Measurements from ENCODE around the gene MRAS.

DNA sequence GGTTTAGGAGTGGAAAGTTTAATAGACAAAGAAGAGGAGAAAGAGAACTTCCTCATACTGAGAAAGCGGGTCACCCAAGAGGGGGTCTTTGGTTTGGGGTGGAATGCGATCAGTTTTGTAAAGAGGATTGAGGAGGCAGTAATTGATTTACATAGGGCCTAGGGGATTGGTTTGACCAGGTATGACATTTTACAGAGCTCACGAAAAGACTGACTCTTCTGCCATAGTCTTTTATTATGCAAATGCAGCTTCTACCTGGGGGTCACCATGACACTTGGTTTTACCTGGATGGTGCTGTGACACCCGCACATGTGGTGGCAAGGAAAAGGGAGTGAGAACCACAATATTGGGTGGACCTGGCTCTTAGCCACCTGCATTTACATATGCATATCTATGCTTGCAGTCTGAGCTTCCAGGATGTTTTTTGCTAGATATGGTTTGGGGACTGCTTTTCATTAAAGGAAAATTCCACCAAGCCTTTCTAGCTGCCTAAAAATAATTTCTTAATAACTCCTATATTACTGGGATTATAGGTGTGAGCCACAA is 11.9 kb upstream of the MRAS start:
- TF ChIP-seq ZNF879 (CRISPR knock-in tag; IDR thresholded peaks at IDR 0.05) = no peak
- no peak for TF ChIP-seq MEIS1 (CRISPR knock-in tag; IDR thresholded peaks at IDR 0.05; ENCODE audit: borderline replicate concordance)
- TF ChIP-seq ARID2 (CRISPR knock-in tag; IDR thresholded peaks at IDR 0.05; ENCODE audit: borderline replicate concordance) = no peak
- TF ChIP-seq ATM (IDR thresholded peaks at IDR 0.05; ENCODE audit: borderline replicate concordance) = no peak
- no peak for TF ChIP-seq RXRA (CRISPR knock-in tag; IDR thresholded peaks at IDR 0.05)
- TF ChIP-seq MAFK (conservative IDR thresholded peaks at IDR 0.05 in 1 of 2, IDR thresholded peaks at IDR 0.05 in 1 of 2; ENCODE audit: low read length in 2 of 2) = no peak
- TF ChIP-seq NFYB (CRISPR knock-in tag; IDR thresholded peaks at IDR 0.05) = no peak
- TF ChIP-seq, protein P1, sequence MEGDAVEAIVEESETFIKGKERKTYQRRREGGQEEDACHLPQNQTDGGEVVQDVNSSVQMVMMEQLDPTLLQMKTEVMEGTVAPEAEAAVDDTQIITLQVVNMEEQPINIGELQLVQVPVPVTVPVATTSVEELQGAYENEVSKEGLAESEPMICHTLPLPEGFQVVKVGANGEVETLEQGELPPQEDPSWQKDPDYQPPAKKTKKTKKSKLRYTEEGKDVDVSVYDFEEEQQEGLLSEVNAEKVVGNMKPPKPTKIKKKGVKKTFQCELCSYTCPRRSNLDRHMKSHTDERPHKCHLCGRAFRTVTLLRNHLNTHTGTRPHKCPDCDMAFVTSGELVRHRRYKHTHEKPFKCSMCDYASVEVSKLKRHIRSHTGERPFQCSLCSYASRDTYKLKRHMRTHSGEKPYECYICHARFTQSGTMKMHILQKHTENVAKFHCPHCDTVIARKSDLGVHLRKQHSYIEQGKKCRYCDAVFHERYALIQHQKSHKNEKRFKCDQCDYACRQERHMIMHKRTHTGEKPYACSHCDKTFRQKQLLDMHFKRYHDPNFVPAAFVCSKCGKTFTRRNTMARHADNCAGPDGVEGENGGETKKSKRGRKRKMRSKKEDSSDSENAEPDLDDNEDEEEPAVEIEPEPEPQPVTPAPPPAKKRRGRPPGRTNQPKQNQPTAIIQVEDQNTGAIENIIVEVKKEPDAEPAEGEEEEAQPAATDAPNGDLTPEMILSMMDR (CRISPR knock-in tag; IDR thresholded peaks at IDR 0.05) = no peak
- TF ChIP-seq RELA (CRISPR knock-in tag; IDR thresholded peaks at IDR 0.05) = no peak
- no peak for TF ChIP-seq BRCA1 (CRISPR knock-in tag; IDR thresholded peaks at IDR 0.05)
- no peak for TF ChIP-seq MAZ (IDR thresholded peaks at IDR 0.05; ENCODE audit: borderline replicate concordance, low read depth, low read length)
- TF ChIP-seq MAZ (CRISPR knock-in tag; IDR thresholded peaks at IDR 0.05; ENCODE audit: low read depth) = no peak
- TF ChIP-seq, protein P2, sequence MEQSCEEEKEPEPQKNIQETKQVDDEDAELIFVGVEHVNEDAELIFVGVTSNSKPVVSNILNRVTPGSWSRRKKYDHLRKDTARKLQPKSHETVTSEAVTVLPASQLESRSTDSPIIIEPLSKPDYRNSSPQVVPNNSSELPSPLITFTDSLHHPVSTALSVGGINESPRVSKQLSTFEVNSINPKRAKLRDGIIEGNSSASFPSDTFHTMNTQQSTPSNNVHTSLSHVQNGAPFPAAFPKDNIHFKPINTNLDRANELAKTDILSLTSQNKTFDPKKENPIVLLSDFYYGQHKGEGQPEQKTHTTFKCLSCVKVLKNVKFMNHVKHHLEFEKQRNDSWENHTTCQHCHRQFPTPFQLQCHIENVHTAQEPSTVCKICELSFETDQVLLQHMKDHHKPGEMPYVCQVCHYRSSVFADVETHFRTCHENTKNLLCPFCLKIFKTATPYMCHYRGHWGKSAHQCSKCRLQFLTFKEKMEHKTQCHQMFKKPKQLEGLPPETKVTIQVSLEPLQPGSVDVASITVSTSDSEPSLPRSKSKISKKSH (CRISPR knock-in tag; IDR thresholded peaks at IDR 0.05; ENCODE audit: borderline replicate concordance) = no peak
